ENCODE measurements around the gene GNG7. TPM values are rescaled to one million over a fixed set of nuclear protein-coding genes. Genes with fewer than 3 reads are reported as not detected.
A peak's percentile ranks its signal among the peaks of the same experiment; 100 is the strongest.
"Not testable (repeated sequence)": the region's sequence is repeated elsewhere in the genome, so short reads cannot be mapped to it uniquely, and the experiment has no call there.

The GNG7 gene
- total RNA-seq, 2 experiments from 2014 or later = 0.08 to 0.13 TPM

GRCh38 chr19:2540251-2540645, 162.2 kb downstream of the GNG7 start:
- Mint-ChIP-seq H3K36me3 (ENCODE audit: low read depth) (no peaks in the 10 kb centered on the region), H3K4me3 (no peak overlapping the region), H3K4me1 (ENCODE audit: low read depth) (peaks cover 46% of the 10 kb centered on the region), H3K27me3 (ENCODE audit: low read depth) (no peaks in the 10 kb centered on the region), H3K9me3 (ENCODE audit: insufficient read depth) (no peaks in the 10 kb centered on the region), H3K27ac (no peak overlapping the region)
- ChIA-PET CTCF (no interaction called here), POLR2A (no interaction called here)
- ATAC-seq = no peak
- DNase-seq = no peak

GRCh38 chr19:2538096-2538757, 164.3 kb downstream of the GNG7 start:
- no peaks in the 10 kb centered on the region for H3K9me3 Mint-ChIP-seq (ENCODE audit: insufficient read depth)
- CTCF ChIA-PET = no interaction called here
- no peaks in the 10 kb centered on the region for H3K36me3 Mint-ChIP-seq (ENCODE audit: low read depth)
- peaks cover 43% of the 10 kb centered on the region for H3K4me1 Mint-ChIP-seq (ENCODE audit: low read depth)
- no peaks in the 10 kb centered on the region for H3K27me3 Mint-ChIP-seq (ENCODE audit: low read depth)
- DNase-seq = no peak
- POLR2A ChIA-PET = interaction anchor here (1.4 kb wide), 1 partner anchor 62 kb away, joined by 7 read pairs; the partner anchor contains the start of gene GADD45B
- H3K27ac Mint-ChIP-seq = no peak overlapping the region
- ATAC-seq = no peak
- no peak overlapping the region for H3K4me3 Mint-ChIP-seq

GRCh38 chr19:2537584-2537983, 164.9 kb downstream of the GNG7 start:
- DNase-seq; H3K36me3 Mint-ChIP-seq (ENCODE audit: low read depth); CTCF ChIA-PET; H3K27me3 Mint-ChIP-seq (ENCODE audit: low read depth); H3K4me3 Mint-ChIP-seq; ATAC-seq; H3K9me3 Mint-ChIP-seq (ENCODE audit: insufficient read depth): not testable (repeated sequence)
- POLR2A ChIA-PET = interaction anchor here (1.4 kb wide), 1 partner anchor 62 kb away, joined by 7 read pairs; the partner anchor contains the start of gene GADD45B
- H3K4me1 Mint-ChIP-seq (ENCODE audit: low read depth) = peaks cover 41% of the 10 kb centered on the region
- peak overlapping the region; percentile 49 for H3K27ac Mint-ChIP-seq

- no peaks in the 10 kb centered on the region for H3K36me3 Mint-ChIP-seq (ENCODE audit: low read depth)
- DNase-seq = no peak
- ChIA-PET CTCF (no interaction called here), POLR2A (no interaction called here)
- H3K4me1 Mint-ChIP-seq (ENCODE audit: low read depth) = peaks cover 35% of the 10 kb centered on the region
- H3K9me3 Mint-ChIP-seq (ENCODE audit: insufficient read depth) = no peaks in the 10 kb centered on the region
- no peak for ATAC-seq
- H3K27me3 Mint-ChIP-seq (ENCODE audit: low read depth) = no peaks in the 10 kb centered on the region
- H3K4me3 Mint-ChIP-seq = no peak overlapping the region
- H3K27ac Mint-ChIP-seq = no peak overlapping the region
Measured at GRCh38 chr19:2536461-2536860, 166.0 kb downstream of the GNG7 start.

- ChIA-PET POLR2A (interaction anchor here (2.7 kb wide), 1 partner anchor 57 kb away, joined by 28 read pairs; the partner anchor contains the start of gene GADD45B), CTCF (interaction anchor here (1.0 to 1.8 kb wide), 6 partner anchors 9 to 86 kb away, joined by 3 to 8 read pairs (median 4); no protein-coding TSS in a partner anchor)
Measured at GRCh38 chr19:2534423-2535013, 168.0 kb downstream of the GNG7 start.

GRCh38 chr19:2533686-2534422, 168.6 kb downstream of the GNG7 start:
- Mint-ChIP-seq H3K27me3 (ENCODE audit: low read depth) (no peaks in the 10 kb centered on the region), H3K4me1 (ENCODE audit: low read depth) (peaks cover 31% of the 10 kb centered on the region), H3K4me3 (no peak overlapping the region), H3K9me3 (ENCODE audit: insufficient read depth) (no peaks in the 10 kb centered on the region), H3K27ac (peak overlapping the region; percentile 58), H3K36me3 (ENCODE audit: low read depth) (no peaks in the 10 kb centered on the region)
- peak; percentile 78 for ATAC-seq
- DNase-seq = no peak
- ChIA-PET POLR2A (interaction anchor here (0.8 to 2.7 kb wide), 2 partner anchors 8 to 57 kb away, joined by 3 to 28 read pairs; partner anchors contain the start of gene GADD45B), CTCF (interaction anchor here (0.7 to 1.8 kb wide), 10 partner anchors 10 to 86 kb away, joined by 3 to 8 read pairs (median 3); no protein-coding TSS in a partner anchor)

More at GRCh38 chr19:2534423-2535013, 168.0 kb downstream of the GNG7 start:
- H3K27me3 Mint-ChIP-seq (ENCODE audit: low read depth) = no peaks in the 10 kb centered on the region
- no peak overlapping the region for H3K4me3 Mint-ChIP-seq
- no peak for DNase-seq
- H3K27ac Mint-ChIP-seq = no peak overlapping the region
- H3K9me3 Mint-ChIP-seq (ENCODE audit: insufficient read depth) = no peaks in the 10 kb centered on the region
- no peak for ATAC-seq
- H3K36me3 Mint-ChIP-seq (ENCODE audit: low read depth) = no peaks in the 10 kb centered on the region
- H3K4me1 Mint-ChIP-seq (ENCODE audit: low read depth) = peaks cover 31% of the 10 kb centered on the region

- no peaks in the 10 kb centered on the region for H3K36me3 Mint-ChIP-seq (ENCODE audit: low read depth)
- ChIA-PET CTCF (interaction anchor here (0.7 to 1.8 kb wide), 7 partner anchors 11 to 87 kb away, joined by 3 to 8 read pairs (median 3); no protein-coding TSS in a partner anchor), POLR2A (interaction anchor here (0.8 to 2.7 kb wide), 2 partner anchors 9 to 56 kb away, joined by 3 to 28 read pairs; partner anchors contain the start of gene GADD45B)
- no peak for DNase-seq
- H3K27ac Mint-ChIP-seq = no peak overlapping the region
- no peak overlapping the region for H3K4me3 Mint-ChIP-seq
- ATAC-seq = no peak
- no peaks in the 10 kb centered on the region for H3K27me3 Mint-ChIP-seq (ENCODE audit: low read depth)
- peaks cover 31% of the 10 kb centered on the region for H3K4me1 Mint-ChIP-seq (ENCODE audit: low read depth)
- no peaks in the 10 kb centered on the region for H3K9me3 Mint-ChIP-seq (ENCODE audit: insufficient read depth)
Measured at GRCh38 chr19:2533072-2533425, 169.4 kb downstream of the GNG7 start.

- CTCF ChIA-PET = interaction anchor here (1.2 to 1.8 kb wide), 3 partner anchors 11 to 55 kb away, joined by 3 to 5 read pairs (median 3); no protein-coding TSS in a partner anchor
- POLR2A ChIA-PET = interaction anchor here (2.7 kb wide), 1 partner anchor 55 kb away, joined by 28 read pairs; the partner anchor contains the start of gene GADD45B
- DNase-seq = no peak
- H3K4me1 Mint-ChIP-seq (ENCODE audit: low read depth) = peaks cover 26% of the 10 kb centered on the region
- no peaks in the 10 kb centered on the region for H3K36me3 Mint-ChIP-seq (ENCODE audit: low read depth)
- no peaks in the 10 kb centered on the region for H3K27me3 Mint-ChIP-seq (ENCODE audit: low read depth)
- no peak overlapping the region for H3K27ac Mint-ChIP-seq
- no peak overlapping the region for H3K4me3 Mint-ChIP-seq
- no peaks in the 10 kb centered on the region for H3K9me3 Mint-ChIP-seq (ENCODE audit: insufficient read depth)
- no peak for ATAC-seq
Measured at GRCh38 chr19:2532252-2533071, 170.0 kb downstream of the GNG7 start.

GRCh38 chr19:2529942-2530341, 172.6 kb downstream of the GNG7 start:
- H3K4me1 Mint-ChIP-seq (ENCODE audit: low read depth) = peaks cover 21% of the 10 kb centered on the region
- not testable (repeated sequence) for ATAC-seq; H3K9me3 Mint-ChIP-seq (ENCODE audit: insufficient read depth); H3K27me3 Mint-ChIP-seq (ENCODE audit: low read depth); H3K36me3 Mint-ChIP-seq (ENCODE audit: low read depth); H3K27ac Mint-ChIP-seq; DNase-seq; H3K4me3 Mint-ChIP-seq
- CTCF ChIA-PET = interaction anchor here (0.7 to 1.0 kb wide), 2 partner anchors 13 to 14 kb away, joined by 3 to 4 read pairs; no protein-coding TSS in a partner anchor
- POLR2A ChIA-PET = interaction anchor here (0.7 kb wide), 1 partner anchor 84 kb away, joined by 3 read pairs; no protein-coding TSS in a partner anchor

- Mint-ChIP-seq H3K27ac (no peak overlapping the region), H3K36me3 (ENCODE audit: low read depth) (no peaks in the 10 kb centered on the region), H3K27me3 (ENCODE audit: low read depth) (no peaks in the 10 kb centered on the region), H3K4me1 (ENCODE audit: low read depth) (peaks cover 17% of the 10 kb centered on the region), H3K9me3 (ENCODE audit: insufficient read depth) (no peaks in the 10 kb centered on the region), H3K4me3 (no peak overlapping the region)
- ATAC-seq (no peak), DNase-seq (no peak)
- CTCF ChIA-PET = interaction anchor here (1.0 kb wide), 1 partner anchor 12 kb away, joined by 4 read pairs; no protein-coding TSS in a partner anchor
- POLR2A ChIA-PET = interaction anchor here (0.7 kb wide), 1 partner anchor 83 kb away, joined by 3 read pairs; no protein-coding TSS in a partner anchor
Measured at GRCh38 chr19:2529473-2529918, 173.0 kb downstream of the GNG7 start.

GRCh38 chr19:2528675-2529101, 173.8 kb downstream of the GNG7 start:
- Mint-ChIP-seq H3K9me3 (ENCODE audit: insufficient read depth) (no peaks in the 10 kb centered on the region), H3K4me1 (ENCODE audit: low read depth) (peaks cover 10% of the 10 kb centered on the region), H3K27me3 (ENCODE audit: low read depth) (no peaks in the 10 kb centered on the region), H3K27ac (no peak overlapping the region), H3K36me3 (ENCODE audit: low read depth) (no peaks in the 10 kb centered on the region), H3K4me3 (no peak overlapping the region)
- CTCF ChIA-PET = interaction anchor here (1.3 kb wide), 1 partner anchor 86 kb away, joined by 3 read pairs; no protein-coding TSS in a partner anchor
- POLR2A ChIA-PET = no interaction called here
- DNase-seq (no peak), ATAC-seq (no peak)
